ENCODE data around the gene FKBP2.

Gene FKBP2

DNA sequence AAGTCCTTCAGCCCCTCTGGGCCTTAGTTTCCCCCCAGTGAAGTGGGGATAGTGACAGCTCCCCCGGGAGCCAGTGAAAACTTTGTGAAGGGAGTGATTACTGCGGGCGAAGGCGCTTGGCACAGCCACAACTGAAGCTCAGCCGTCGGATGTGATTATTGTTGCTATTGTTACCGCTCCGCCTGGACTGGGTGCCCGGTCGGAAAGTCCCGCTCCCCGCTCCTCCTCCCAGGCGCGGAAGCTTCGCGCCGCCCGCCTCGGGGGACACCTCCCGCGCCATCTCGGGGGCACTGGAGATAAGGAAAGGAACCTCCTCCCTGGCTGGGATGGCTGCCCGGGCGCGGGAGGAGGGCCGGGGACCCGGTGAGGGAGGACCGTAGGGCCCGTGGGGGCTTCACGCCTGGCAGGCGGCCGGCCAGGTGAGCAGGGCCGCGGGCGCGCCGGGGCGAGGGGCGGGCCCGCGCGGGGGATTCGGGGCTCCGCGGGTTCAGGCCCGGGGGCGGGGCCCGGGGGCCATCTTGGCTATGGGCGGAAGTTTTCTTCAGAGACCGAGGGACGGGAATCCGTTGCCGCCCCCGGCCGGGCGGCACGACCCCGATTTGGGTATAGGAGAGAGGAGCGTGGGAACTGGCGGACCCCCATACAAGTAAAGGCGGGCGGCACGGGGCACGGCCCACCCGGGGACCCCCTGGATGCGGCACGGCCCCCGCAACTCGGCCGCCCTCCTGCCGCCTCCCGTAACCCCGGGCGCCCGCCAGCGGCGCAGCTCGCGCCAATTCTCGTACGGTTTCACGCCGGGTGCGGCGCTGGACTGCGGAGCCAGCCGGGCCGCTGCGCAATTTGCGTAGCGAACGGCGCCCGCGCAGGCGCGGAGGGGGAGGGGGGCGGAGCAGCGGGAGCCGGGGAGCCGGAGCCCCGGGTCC, 44.3 kb downstream of the FKBP2 start, which contains the start of gene GPR137:
Gene GPR137, plus strand, starts transcription at position 887 of the 923 bp plus-strand sequence. CDS start 677 bp downstream, outside the sequence.
- Histone ChIP-seq H3K27ac (peak within 1 kb of the TSS; percentile 98), H3K4me3 (peak within 1 kb of the TSS; percentile 82 to 90), H3K9me3 (no peaks in the 10 kb centered on the region), H3K4me1 (peaks cover 0 to 32% (median 27%) of the 10 kb centered on the region in 4 donors), H3K36me3 (peaks cover 4 to 26% (median 9%) of the 10 kb centered on the region in 3 donors), H3K27me3 (peaks cover 0 to 20% of the 10 kb centered on the region in 2 donors)
- peak; percentile 86 to 94 for DNase-seq
- TF ChIP-seq CTCF (IDR thresholded peaks at IDR 0.05): peak in 1 of 2 experiments; percentile 17
- intact Hi-C loops (cut with DNase I; ENCODE audit: low total_unique reads): no loop called here

DNA sequence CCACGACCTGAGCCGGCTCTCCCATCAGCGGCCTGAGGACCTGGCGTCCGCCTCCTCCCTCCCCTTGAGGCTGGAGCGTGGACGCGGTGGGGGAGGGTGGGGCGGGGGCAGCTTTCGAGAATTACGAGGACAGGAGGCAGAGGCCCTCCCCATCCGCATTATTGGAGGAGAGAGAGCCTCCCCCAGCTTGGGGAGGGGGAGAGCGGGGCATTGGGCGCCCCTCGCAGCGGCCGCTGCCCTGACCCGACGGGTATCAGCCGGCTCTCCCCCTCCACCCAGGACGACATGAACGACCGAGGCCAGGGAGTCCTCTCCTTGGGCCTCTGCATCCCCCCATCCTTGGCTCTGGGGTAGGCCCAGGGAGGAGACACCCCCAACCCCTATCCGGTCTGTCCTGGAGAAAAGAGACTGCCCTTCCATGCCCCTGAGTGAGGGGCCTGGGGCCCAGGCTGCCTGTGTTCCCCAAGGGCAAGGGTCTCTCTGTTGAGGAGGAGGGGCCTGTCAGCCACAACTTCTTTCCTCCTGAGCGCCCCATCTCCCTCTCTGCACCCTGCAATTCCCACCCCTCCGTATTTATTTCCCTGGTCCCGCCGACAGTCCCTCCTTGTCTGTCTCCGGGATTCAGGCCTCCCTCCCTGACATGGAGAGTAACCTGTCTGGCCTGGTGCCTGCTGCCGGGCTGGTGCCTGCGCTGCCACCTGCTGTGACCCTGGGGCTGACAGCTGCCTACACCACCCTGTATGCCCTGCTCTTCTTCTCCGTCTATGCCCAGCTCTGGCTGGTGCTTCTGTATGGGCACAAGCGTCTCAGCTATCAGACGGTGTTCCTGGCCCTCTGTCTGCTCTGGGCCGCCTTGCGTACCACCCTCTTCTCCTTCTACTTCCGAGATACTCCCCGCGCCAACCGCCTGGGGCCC, 45.2 kb downstream of the FKBP2 start:
- Histone ChIP-seq H3K27me3 (peaks cover 0 to 29% of the 10 kb centered on the region in 2 donors), H3K9me3 (no peaks in the 10 kb centered on the region), H3K4me1 (peaks cover 0 to 35% (median 29%) of the 10 kb centered on the region in 4 donors), H3K27ac (peak overlapping the region; percentile 98), H3K36me3 (peaks cover 0 to 18% (median 9%) of the 10 kb centered on the region in 3 donors), H3K4me3 (peak overlapping the region; percentile 82 to 90)
- no peak for DNase-seq
- intact Hi-C loops (cut with DNase I; ENCODE audit: low total_unique reads): no loop called here
- no peak for TF ChIP-seq CTCF (IDR thresholded peaks at IDR 0.05)

- Histone ChIP-seq H3K27me3 (peaks cover 0 to 36% of the 10 kb centered on the region in 2 donors), H3K27ac (no peak overlapping the region), H3K4me1 (peaks cover 0 to 41% (median 35%) of the 10 kb centered on the region in 4 donors), H3K9me3 (no peaks in the 10 kb centered on the region), H3K36me3 (peaks cover 0 to 12% (median 6%) of the 10 kb centered on the region in 3 donors), H3K4me3 (peak overlapping the region in 1 of 2 donors; percentile 90)
- intact Hi-C loops (cut with DNase I; ENCODE audit: low total_unique reads): no loop called here
- no peak for DNase-seq
- no peak for TF ChIP-seq CTCF (IDR thresholded peaks at IDR 0.05)
These were observed 45.9 kb downstream of the FKBP2 start for GRCh38 chr11:64286801-64287159.

DNA sequence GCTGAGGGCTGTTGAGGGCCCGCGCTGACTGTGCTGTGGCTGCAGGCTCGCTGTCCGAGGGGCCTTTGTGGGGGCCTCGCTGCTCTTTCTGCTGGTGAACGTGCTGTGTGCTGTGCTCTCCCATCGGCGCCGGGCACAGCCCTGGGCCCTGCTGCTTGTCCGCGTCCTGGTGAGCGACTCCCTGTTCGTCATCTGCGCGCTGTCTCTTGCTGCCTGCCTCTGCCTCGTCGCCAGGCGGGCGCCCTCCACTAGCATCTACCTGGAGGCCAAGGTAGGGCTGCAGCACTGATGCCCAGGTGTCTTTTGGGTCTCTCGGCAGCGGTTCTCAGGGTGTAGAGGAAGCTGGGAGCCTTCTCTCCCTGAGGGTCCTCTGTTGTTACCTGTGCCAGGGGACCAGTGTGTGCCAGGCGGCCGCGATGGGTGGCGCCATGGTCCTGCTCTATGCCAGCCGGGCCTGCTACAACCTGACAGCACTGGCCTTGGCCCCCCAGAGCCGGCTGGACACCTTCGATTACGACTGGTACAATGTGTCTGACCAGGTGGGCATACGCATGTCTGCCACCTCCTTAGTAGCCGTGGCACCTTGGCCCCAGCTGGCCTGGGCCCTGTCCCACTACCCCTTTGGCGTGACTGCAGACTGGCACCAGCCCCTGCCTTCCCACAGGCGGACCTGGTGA, 46.9 kb downstream of the FKBP2 start:
- H3K27me3 ChIP-seq: peaks cover under 1 to 46% of the 10 kb centered on the region in 2 donors
- intact Hi-C loops (cut with DNase I; ENCODE audit: low total_unique reads): no loop called here
- no peak for DNase-seq
- H3K4me1 ChIP-seq: peaks cover 0 to 47% (median 42%) of the 10 kb centered on the region in 4 donors
- no peak overlapping the region for H3K27ac ChIP-seq
- no peak overlapping the region for H3K4me3 ChIP-seq
- no peaks in the 10 kb centered on the region for H3K9me3 ChIP-seq
- peaks cover 0 to 5% (median 0%) of the 10 kb centered on the region in 3 donors for H3K36me3 ChIP-seq
- TF ChIP-seq CTCF (IDR thresholded peaks at IDR 0.05): no peak

DNA sequence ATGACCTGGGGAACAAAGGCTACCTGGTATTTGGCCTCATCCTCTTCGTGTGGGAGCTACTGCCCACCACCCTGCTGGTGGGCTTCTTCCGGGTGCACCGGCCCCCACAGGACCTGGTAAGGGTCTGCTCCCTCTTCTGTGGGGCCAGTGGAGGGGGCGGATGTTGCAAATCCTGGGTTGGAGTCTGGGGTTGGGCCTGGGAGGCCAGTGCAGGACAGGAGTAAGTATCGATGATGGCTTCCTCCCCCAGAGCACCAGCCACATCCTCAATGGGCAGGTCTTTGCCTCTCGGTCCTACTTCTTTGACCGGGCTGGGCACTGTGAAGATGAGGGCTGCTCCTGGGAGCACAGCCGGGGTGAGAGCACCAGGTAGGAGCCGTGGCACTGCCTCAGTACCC, 47.5 kb downstream of the FKBP2 start:
- TF ChIP-seq CTCF (IDR thresholded peaks at IDR 0.05): no peak
- no peak overlapping the region for H3K4me3 ChIP-seq
- DNase-seq: no peak
- peaks cover 0 to 44% (median 38%) of the 10 kb centered on the region in 4 donors for H3K4me1 ChIP-seq
- intact Hi-C loops (cut with DNase I; ENCODE audit: low total_unique reads): no loop called here
- H3K27ac ChIP-seq: no peak overlapping the region
- peaks cover 0 to 5% (median 0%) of the 10 kb centered on the region in 3 donors for H3K36me3 ChIP-seq
- peaks cover 4 to 51% of the 10 kb centered on the region in 2 donors for H3K27me3 ChIP-seq
- H3K9me3 ChIP-seq: no peaks in the 10 kb centered on the region

Measured in tibial artery (tissue), 4 donors.